CD14-positive monocyte (primary cell): ENCODE results near the gene APC2. TPM values are rescaled to one million over a fixed set of nuclear protein-coding genes. Genes with fewer than 3 reads are reported as not detected.
A peak's percentile ranks its signal among the peaks of the same experiment; 100 is the strongest.

Experiments
- DNase-seq, 3 donors: peaks; one replicate each; pipeline ENCODE4 v3.0.0-alpha.2; 2011 to 2022
- H2AFZ ChIP-seq: 2 replicates; pipeline ENCODE4 v1.6.0; 2012; ENCODE audit warnings: mild to moderate bottlenecking, low read depth, low read length, inconsistent platforms; ENCODE audit not compliant: insufficient read depth, poor library complexity, severe bottlenecking
- H3K27ac ChIP-seq, 2 donors: 1 replicate in 1 of 2; 2 replicates in 1 of 2; pipeline ENCODE4 v1.5.1; 2012 to 2013; ENCODE audit warnings: low read length in 2 of 2, control low read depth in 1 of 2, inconsistent platforms in 1 of 2, low read depth in 1 of 2, mild to moderate bottlenecking in 1 of 2
- H3K27me3 ChIP-seq, 2 donors: one replicate each; pipeline versions ENCODE4 v1.6.0 to v1.6.1; 2011 to 2013; ENCODE audit warnings: low read length in 2 of 2; ENCODE audit not compliant: control insufficient read depth in 2 of 2, insufficient read depth in 2 of 2
- H3K36me3 ChIP-seq, 2 donors: replicated peaks in 1 of 2; 1 replicate in 1 of 2; 2 replicates in 1 of 2; pipeline versions ENCODE4 v1.5.1 to v1.6.1; 2012 to 2013; ENCODE audit warnings: low read length in 2 of 2, control low read depth in 1 of 2, inconsistent platforms in 1 of 2, mild to moderate bottlenecking in 1 of 2; ENCODE audit not compliant: insufficient read depth in 2 of 2, control insufficient read depth in 1 of 2
- H3K4me1 ChIP-seq, 2 donors: 1 replicate in 1 of 2; 2 replicates in 1 of 2; pipeline versions ENCODE4 v1.5.1 to v1.6.1; 2012 to 2013; ENCODE audit warnings: low read length in 2 of 2, control low read depth in 1 of 2, inconsistent platforms in 1 of 2, mild to moderate bottlenecking in 1 of 2, moderate library complexity in 1 of 2; ENCODE audit not compliant: insufficient read depth in 2 of 2, control insufficient read depth in 1 of 2
- H3K4me2 ChIP-seq: replicated peaks from 2 replicates; pipeline ENCODE3; 2012; ENCODE audit warnings: low read length, moderate library complexity, mild to moderate bottlenecking; ENCODE audit not compliant: poor library complexity, severe bottlenecking; ENCODE audit errors: extremely low read depth
- H3K4me3 ChIP-seq, 3 experiments: fragments of 200-600 bp in 1 of 3; sonication (generic) in 1 of 3; replicated peaks in 1 of 3; 1 replicate in 2 of 3; 2 replicates in 1 of 3; pipeline ENCODE4 v1.5.1; 2011 to 2013; ENCODE audit warnings: low read length in 3 of 3, mild to moderate bottlenecking in 3 of 3, control low read depth in 2 of 3, low read depth in 2 of 3, inconsistent platforms in 1 of 3, moderate library complexity in 1 of 3
- H3K79me2 ChIP-seq: 2 replicates; pipeline ENCODE4 v1.6.0; 2012; ENCODE audit warnings: mild to moderate bottlenecking, control low read depth, inconsistent platforms, low read length, moderate library complexity; ENCODE audit not compliant: insufficient read depth
- H3K9ac ChIP-seq: 2 replicates; pipeline ENCODE4 v1.6.0; 2017; ENCODE audit warnings: low read length, mild to moderate bottlenecking; ENCODE audit not compliant: insufficient read depth, poor library complexity, severe bottlenecking
- H3K9me3 ChIP-seq, 2 donors: replicated peaks in 1 of 2; 1 replicate in 1 of 2; 2 replicates in 1 of 2; pipeline versions ENCODE4 v1.5.1 to v1.6.1; 2012 to 2013; ENCODE audit warnings: low read length in 2 of 2, control low read depth in 1 of 2; ENCODE audit not compliant: control insufficient read depth in 1 of 2, insufficient read depth in 1 of 2
- H4K20me1 ChIP-seq: 2 replicates; pipeline ENCODE4 v1.6.0; 2012; ENCODE audit warnings: mild to moderate bottlenecking, low read length, control low read depth, moderate library complexity; ENCODE audit not compliant: insufficient read depth
- H3K27ac Mint-ChIP-seq, 7 donors: one replicate each; pipeline ENCODE4 v1.8.0; 2020; ENCODE audit warnings: mild to moderate bottlenecking in 7 of 7, mixed read lengths in 7 of 7, moderate library complexity in 6 of 7, inconsistent platforms in 2 of 7
- H3K27me3 Mint-ChIP-seq, 3 donors: one replicate each; pipeline ENCODE4 v1.8.0; 2021 to 2022; ENCODE audit warnings: low read depth in 3 of 3, mild to moderate bottlenecking in 3 of 3, mixed read lengths in 3 of 3, moderate library complexity in 3 of 3, inconsistent platforms in 1 of 3
- H3K36me3 Mint-ChIP-seq, 2 donors: one replicate each; pipeline ENCODE4 v1.8.0; 2020; ENCODE audit warnings: mixed read lengths in 2 of 2, inconsistent platforms in 1 of 2, mild to moderate bottlenecking in 1 of 2
- H3K4me1 Mint-ChIP-seq: one replicate; pipeline ENCODE4 v1.8.0; 2020; ENCODE audit warnings: mild to moderate bottlenecking, mixed read lengths
- H3K4me3 Mint-ChIP-seq, 2 donors: one replicate each; pipeline ENCODE4 v1.8.0; 2020; ENCODE audit warnings: mild to moderate bottlenecking in 2 of 2, mixed read lengths in 2 of 2, moderate library complexity in 1 of 2
- H3K9me3 Mint-ChIP-seq, 7 donors: one replicate each; pipeline ENCODE4 v1.8.0; 2020 to 2022; ENCODE audit warnings: mixed read lengths in 7 of 7, mild to moderate bottlenecking in 6 of 7, moderate library complexity in 6 of 7, inconsistent platforms in 2 of 7
- WGBS: methylation state at CpG from one replicate; pipeline ENCODE4 v1.1.5; 2013; ENCODE audit warnings: missing lambda C conversion rate; ENCODE audit not compliant: insufficient coverage; 5-methylcytosine and 5-hydroxymethylcytosine counted together
- intact Hi-C, 2 donors: fragments of 100-400 bp; cut with micrococcal nuclease; formaldehyde crosslinking; loops; one replicate each; pipeline versions ENCODE4 v1.15.0 to v1.15.1; 2023
- polyA plus RNA-seq, 3 donors: library from polyadenylated mRNA; depleted of rRNA in 1 of 3; unstranded in 2 of 3; stranded (reverse) in 1 of 3; fragments of 300-500 nt in 2 of 3; fragments of >200 nt in 1 of 3; fragmentation: Illumina TruSeq in 2 of 3; gene quantifications; 1 replicate in 2 of 3; 2 replicates in 1 of 3; pipeline ENCODE4 v1.2.3, GENCODE V29; 2012 to 2021
- TF ChIP-seq, protein P1 (sequence below): fragments of 200-600 bp; IDR thresholded peaks from one replicate; pipeline ENCODE4 v1.8.0; 2022; ENCODE audit warnings: antibody characterized with exemption, mild to moderate bottlenecking

The APC2 gene
- polyA plus RNA-seq, 3 donors, result 0.04 TPM; not detected in 2

DNA sequence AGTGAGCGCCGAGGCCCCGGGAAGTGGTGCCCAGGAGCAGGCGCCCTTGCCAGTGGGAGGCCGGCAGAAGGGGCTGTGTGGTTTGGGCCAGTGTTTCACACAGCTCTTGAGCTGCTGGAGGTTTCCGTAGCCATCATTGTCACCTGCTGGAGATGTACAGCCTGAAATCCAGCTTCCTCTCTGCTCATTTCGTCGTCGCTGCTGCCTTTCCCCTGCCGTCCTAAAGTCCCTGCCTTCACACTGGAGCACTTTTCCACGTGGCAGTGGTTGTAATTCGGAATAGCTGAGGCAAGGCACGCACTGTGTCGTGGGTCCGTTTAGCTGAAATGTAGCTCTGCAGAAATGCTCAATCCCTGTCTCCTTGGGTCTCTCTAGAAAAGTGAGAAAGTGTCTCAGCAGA lies 29.3 kb upstream of the APC2 start:
- Mint-ChIP-seq H3K9me3 (no peaks in the 10 kb centered on the region), H3K27me3 (no peaks in the 10 kb centered on the region), H3K27ac (peak overlapping the region in 1 of 7 donors; percentile 21), H3K36me3 (peaks cover 64 to 95% of the 10 kb centered on the region in 2 donors), H3K4me1 (peaks cover 11% of the 10 kb centered on the region), H3K4me3 (no peak overlapping the region)
- Histone ChIP-seq H3K4me1 (peaks cover 9 to 11% of the 10 kb centered on the region in 2 donors), H3K4me3 (no peak overlapping the region), H4K20me1 (peaks cover 96% of the 10 kb centered on the region), H3K9ac (no peak overlapping the region), H3K36me3 (peaks cover 77 to 91% of the 10 kb centered on the region in 2 donors), H3K27me3 (no peaks in the 10 kb centered on the region), H3K79me2 (peaks cover 75% of the 10 kb centered on the region), H2AFZ (no peak overlapping the region), H3K9me3 (no peaks in the 10 kb centered on the region), H3K27ac (no peak overlapping the region), H3K4me2 (no peak overlapping the region)
- DNase-seq, result no peak
- over 99% methylated on average over 15 of the region's 15 CpGs for WGBS
- intact Hi-C loops, result no loop called here
- TF ChIP-seq, protein P1, sequence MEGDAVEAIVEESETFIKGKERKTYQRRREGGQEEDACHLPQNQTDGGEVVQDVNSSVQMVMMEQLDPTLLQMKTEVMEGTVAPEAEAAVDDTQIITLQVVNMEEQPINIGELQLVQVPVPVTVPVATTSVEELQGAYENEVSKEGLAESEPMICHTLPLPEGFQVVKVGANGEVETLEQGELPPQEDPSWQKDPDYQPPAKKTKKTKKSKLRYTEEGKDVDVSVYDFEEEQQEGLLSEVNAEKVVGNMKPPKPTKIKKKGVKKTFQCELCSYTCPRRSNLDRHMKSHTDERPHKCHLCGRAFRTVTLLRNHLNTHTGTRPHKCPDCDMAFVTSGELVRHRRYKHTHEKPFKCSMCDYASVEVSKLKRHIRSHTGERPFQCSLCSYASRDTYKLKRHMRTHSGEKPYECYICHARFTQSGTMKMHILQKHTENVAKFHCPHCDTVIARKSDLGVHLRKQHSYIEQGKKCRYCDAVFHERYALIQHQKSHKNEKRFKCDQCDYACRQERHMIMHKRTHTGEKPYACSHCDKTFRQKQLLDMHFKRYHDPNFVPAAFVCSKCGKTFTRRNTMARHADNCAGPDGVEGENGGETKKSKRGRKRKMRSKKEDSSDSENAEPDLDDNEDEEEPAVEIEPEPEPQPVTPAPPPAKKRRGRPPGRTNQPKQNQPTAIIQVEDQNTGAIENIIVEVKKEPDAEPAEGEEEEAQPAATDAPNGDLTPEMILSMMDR, result no peak

DNA sequence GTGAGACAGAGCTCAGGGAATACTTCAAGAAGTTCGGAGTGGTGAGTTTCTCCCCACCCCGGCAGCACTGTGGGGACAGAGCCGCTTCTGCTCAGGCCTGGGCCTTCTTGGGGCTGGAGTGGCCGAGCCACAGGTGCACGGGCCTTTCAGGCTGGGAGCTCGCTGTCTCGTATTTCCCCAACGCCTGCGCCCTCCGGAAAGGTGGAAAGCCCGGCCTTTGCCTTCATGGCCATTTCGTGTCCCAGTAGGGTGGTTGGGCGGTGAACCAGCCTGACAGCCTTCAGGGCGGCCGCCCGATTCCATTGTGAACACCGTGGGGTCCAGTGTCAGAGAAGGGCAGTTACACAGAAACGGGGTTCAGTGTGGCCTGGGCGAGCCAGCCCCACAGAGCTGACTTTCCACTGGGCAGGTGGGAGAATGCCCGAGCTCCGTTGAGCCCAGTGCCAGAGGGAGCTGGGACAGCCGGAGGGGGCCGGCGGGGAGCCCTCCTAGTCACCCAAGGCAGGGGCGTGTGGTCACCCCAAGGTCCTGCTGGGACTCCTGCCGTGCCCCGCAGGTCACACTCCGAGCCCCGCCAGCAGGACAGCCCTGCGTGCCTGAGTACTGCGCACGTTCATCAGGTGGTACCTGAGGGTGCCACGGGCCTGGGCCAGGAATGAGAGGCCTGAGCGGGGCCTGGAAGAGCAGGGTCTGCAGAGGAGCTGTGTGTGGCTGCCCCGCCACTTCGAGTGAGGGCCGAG lies 28.5 kb upstream of the APC2 start:
- Histone ChIP-seq H3K9ac (no peak overlapping the region), H3K4me2 (no peak overlapping the region), H3K9me3 (no peaks in the 10 kb centered on the region), H3K27ac (no peak overlapping the region), H4K20me1 (peaks cover 96% of the 10 kb centered on the region), H3K36me3 (peaks cover 85 to 97% of the 10 kb centered on the region in 2 donors), H3K4me3 (no peak overlapping the region), H2AFZ (no peak overlapping the region), H3K27me3 (no peaks in the 10 kb centered on the region), H3K4me1 (peaks cover under 1 to 3% of the 10 kb centered on the region in 2 donors), H3K79me2 (peaks cover 72% of the 10 kb centered on the region)
- Mint-ChIP-seq H3K4me1 (peaks cover 3% of the 10 kb centered on the region), H3K27ac (peak overlapping the region in 1 of 7 donors; percentile 34), H3K4me3 (no peak overlapping the region), H3K27me3 (no peaks in the 10 kb centered on the region), H3K9me3 (no peaks in the 10 kb centered on the region), H3K36me3 (peaks cover 68 to 95% of the 10 kb centered on the region in 2 donors)
- WGBS, result 96% methylated on average over 37 of the region's 37 CpGs
- TF ChIP-seq, protein P1, result no peak
- intact Hi-C loops, result no loop called here
- DNase-seq, result no peak
